KMS-11 (cell line): ENCODE data around the gene SOX2.

Experiments used
- H2AFZ ChIP-seq: fragments of 200-600 bp; sonication (generic); 2 replicates; pipeline ENCODE4 v1.6.1; 2016; ENCODE audit warnings: antibody characterized with exemption, mixed run types, low read depth
- H3K27ac ChIP-seq: fragments of 200-600 bp; sonication (generic); 2 replicates; pipeline ENCODE4 v1.6.1; 2016; ENCODE audit warnings: mild to moderate bottlenecking, mixed run types
- H3K27me3 ChIP-seq: fragments of 200-600 bp; sonication (generic); 2 replicates; pipeline ENCODE4 v1.6.1; 2017; ENCODE audit warnings: mild to moderate bottlenecking, low read depth, mixed run types, moderate library complexity; ENCODE audit not compliant: insufficient read depth
- H3K36me3 ChIP-seq: fragments of 200-600 bp; sonication (generic); 2 replicates; pipeline ENCODE4 v1.6.1; 2017; ENCODE audit warnings: mild to moderate bottlenecking, mixed run types; ENCODE audit not compliant: insufficient read depth
- H3K4me1 ChIP-seq: fragments of 200-600 bp; sonication (generic); 2 replicates; pipeline ENCODE4 v1.6.1; 2016; ENCODE audit warnings: mild to moderate bottlenecking, low read depth, mixed run types; ENCODE audit not compliant: poor library complexity, severe bottlenecking
- H3K4me2 ChIP-seq: fragments of 200-600 bp; sonication (generic); 2 replicates; pipeline ENCODE4 v1.7.0; 2016; ENCODE audit warnings: mild to moderate bottlenecking, mixed run types
- H3K4me3 ChIP-seq: fragments of 200-600 bp; sonication (generic); IDR thresholded peaks from 2 replicates; pipeline ENCODE4 v1.6.1; 2017; ENCODE audit warnings: low read depth, low read length, mixed read lengths; ENCODE audit not compliant: insufficient read depth
- H3K79me2 ChIP-seq: fragments of 200-600 bp; sonication (generic); 2 replicates; pipeline ENCODE4 v1.6.1; 2016; ENCODE audit warnings: low read depth, mixed run types; ENCODE audit not compliant: insufficient read depth
- H3K9ac ChIP-seq: fragments of 200-600 bp; sonication (generic); 2 replicates; pipeline ENCODE4 v1.6.1; 2016; ENCODE audit warnings: mild to moderate bottlenecking, mixed run types
- H4K20me1 ChIP-seq: fragments of 200-600 bp; sonication (generic); 2 replicates; pipeline ENCODE4 v1.6.1; 2016; ENCODE audit warnings: mild to moderate bottlenecking, mixed run types; ENCODE audit not compliant: insufficient read depth
- TF ChIP-seq, protein P1 (sequence below): fragments of 200-600 bp; sonication (generic); conservative IDR thresholded peaks from 2 replicates; pipeline ENCODE4 v1.6.1; 2017; ENCODE audit warnings: low read depth, mild to moderate bottlenecking, antibody characterized with exemption, low read length, moderate library complexity, mixed read lengths

The SOX2 gene

GRCh38 chr3:181752202-181752671, 40.5 kb downstream of the SOX2 start:
- H3K4me3 ChIP-seq = no peak overlapping the region
- no peaks in the 10 kb centered on the region for H3K27me3 ChIP-seq
- no peaks in the 10 kb centered on the region for H3K36me3 ChIP-seq
- no peaks in the 10 kb centered on the region for H3K79me2 ChIP-seq
- TF ChIP-seq, protein P1, sequence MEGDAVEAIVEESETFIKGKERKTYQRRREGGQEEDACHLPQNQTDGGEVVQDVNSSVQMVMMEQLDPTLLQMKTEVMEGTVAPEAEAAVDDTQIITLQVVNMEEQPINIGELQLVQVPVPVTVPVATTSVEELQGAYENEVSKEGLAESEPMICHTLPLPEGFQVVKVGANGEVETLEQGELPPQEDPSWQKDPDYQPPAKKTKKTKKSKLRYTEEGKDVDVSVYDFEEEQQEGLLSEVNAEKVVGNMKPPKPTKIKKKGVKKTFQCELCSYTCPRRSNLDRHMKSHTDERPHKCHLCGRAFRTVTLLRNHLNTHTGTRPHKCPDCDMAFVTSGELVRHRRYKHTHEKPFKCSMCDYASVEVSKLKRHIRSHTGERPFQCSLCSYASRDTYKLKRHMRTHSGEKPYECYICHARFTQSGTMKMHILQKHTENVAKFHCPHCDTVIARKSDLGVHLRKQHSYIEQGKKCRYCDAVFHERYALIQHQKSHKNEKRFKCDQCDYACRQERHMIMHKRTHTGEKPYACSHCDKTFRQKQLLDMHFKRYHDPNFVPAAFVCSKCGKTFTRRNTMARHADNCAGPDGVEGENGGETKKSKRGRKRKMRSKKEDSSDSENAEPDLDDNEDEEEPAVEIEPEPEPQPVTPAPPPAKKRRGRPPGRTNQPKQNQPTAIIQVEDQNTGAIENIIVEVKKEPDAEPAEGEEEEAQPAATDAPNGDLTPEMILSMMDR = no peak
- no peak overlapping the region for H3K27ac ChIP-seq
- H3K4me2 ChIP-seq = no peak overlapping the region
- H3K9ac ChIP-seq = no peak overlapping the region
- H3K4me1 ChIP-seq = no peaks in the 10 kb centered on the region
- H4K20me1 ChIP-seq = no peaks in the 10 kb centered on the region
- H2AFZ ChIP-seq = no peak overlapping the region

- no peaks in the 10 kb centered on the region for H3K79me2 ChIP-seq
- no peaks in the 10 kb centered on the region for H4K20me1 ChIP-seq
- no peak overlapping the region for H3K27ac ChIP-seq
- H3K9ac ChIP-seq = no peak overlapping the region
- no peak overlapping the region for H2AFZ ChIP-seq
- H3K4me3 ChIP-seq = no peak overlapping the region
- no peak overlapping the region for H3K4me2 ChIP-seq
- no peaks in the 10 kb centered on the region for H3K27me3 ChIP-seq
- TF ChIP-seq, protein P1 = no peak
- no peaks in the 10 kb centered on the region for H3K36me3 ChIP-seq
- no peaks in the 10 kb centered on the region for H3K4me1 ChIP-seq
Observed at GRCh38 chr3:181753391-181753790, 41.7 kb downstream of the SOX2 start.

GRCh38 chr3:181755959-181756358, 44.2 kb downstream of the SOX2 start:
- no peak overlapping the region for H3K4me2 ChIP-seq
- H3K9ac ChIP-seq = no peak overlapping the region
- H2AFZ ChIP-seq = no peak overlapping the region
- no peaks in the 10 kb centered on the region for H3K79me2 ChIP-seq
- TF ChIP-seq, protein P1 = no peak
- no peak overlapping the region for H3K4me3 ChIP-seq
- H3K27me3 ChIP-seq = no peaks in the 10 kb centered on the region
- no peaks in the 10 kb centered on the region for H4K20me1 ChIP-seq
- H3K36me3 ChIP-seq = no peaks in the 10 kb centered on the region
- no peaks in the 10 kb centered on the region for H3K4me1 ChIP-seq
- no peak overlapping the region for H3K27ac ChIP-seq

DNA sequence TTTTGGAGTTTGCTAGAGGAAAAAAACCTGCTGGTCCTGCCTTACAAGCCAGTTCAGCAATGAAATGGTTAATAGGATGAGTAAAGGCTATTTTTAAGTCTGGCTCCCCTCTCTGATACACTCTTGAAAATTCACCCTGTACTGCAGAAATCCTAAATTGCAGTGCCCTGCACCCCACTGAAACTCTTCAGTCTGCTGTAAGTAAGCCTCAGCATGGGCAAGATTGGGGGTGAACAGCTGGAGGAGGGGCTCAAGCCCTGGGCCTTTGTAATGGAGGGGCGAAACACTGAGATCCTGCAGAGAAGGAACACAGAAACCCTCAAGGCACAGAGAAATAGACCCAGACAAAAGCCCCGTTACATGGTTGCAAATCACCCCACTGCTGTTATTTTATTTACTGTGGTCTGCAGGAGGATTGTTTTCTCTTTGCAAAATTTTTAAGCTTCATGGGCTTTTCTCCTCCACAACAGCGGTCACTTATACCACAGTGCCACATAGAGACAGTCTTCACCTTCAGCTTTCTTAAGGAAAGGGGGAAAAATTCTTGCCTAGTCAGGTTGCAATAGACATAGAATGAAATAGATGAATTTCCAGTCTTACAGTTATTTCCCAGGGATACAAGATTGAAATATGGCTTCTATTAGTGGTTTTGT, 45.0 kb downstream of the SOX2 start:
- no peak overlapping the region for H3K4me3 ChIP-seq
- H3K4me2 ChIP-seq = no peak overlapping the region

More for the DNA sequence above, 45.0 kb downstream of the SOX2 start:
- Histone ChIP-seq H3K27me3 (no peaks in the 10 kb centered on the region), H3K9ac (no peak overlapping the region), H3K4me1 (no peaks in the 10 kb centered on the region), H3K36me3 (no peaks in the 10 kb centered on the region), H3K79me2 (no peaks in the 10 kb centered on the region), H4K20me1 (no peaks in the 10 kb centered on the region), H2AFZ (no peak overlapping the region), H3K27ac (no peak overlapping the region)
- TF ChIP-seq, protein P1 = no peak
